PC-3 (cell line): ENCODE results near the gene OR5AC2. TPM values are rescaled to one million over a fixed set of nuclear protein-coding genes. Genes with fewer than 3 reads are reported as not detected.

Experiments
- ATAC-seq: fragments of 200-7000 bp; cut with Tn5 transposase; 2 replicates; pipeline ENCODE4 v1.9.1; 2020; ENCODE audit warnings: mild to moderate bottlenecking, moderate library complexity
- BruUV-seq: library from RNA; stranded (reverse); fragments of 400-500 nt; replicated peaks from 2 replicates; lab custom pipeline; 2021; lab: Mats Ljungman, UMichigan
- CTCF ChIA-PET: fragments of 300-600 bp; sonication (Branson Sonifier 250); formaldehyde crosslinking; loops from one replicate; lab custom pipeline; 2022; ENCODE audit warnings: antibody characterized with exemption; lab: Charles Lee
- POLR2A ChIA-PET: fragments of 300-600 bp; sonication (Branson Sonifier 250); formaldehyde crosslinking; loops from one replicate; lab custom pipeline; 2022; ENCODE audit warnings: antibody characterized with exemption; ENCODE audit not compliant: unreplicated experiment; lab: Charles Lee
- DNase-seq: peaks from one replicate; pipeline ENCODE4 v3.0.0-alpha.2; 2015
- H2AFZ ChIP-seq: fragments of 300-600 bp; sonication (generic); 2 replicates; pipeline ENCODE4 v1.6.0; 2016; ENCODE audit warnings: antibody characterized with exemption, low read length
- H3F3A ChIP-seq: fragments of 300-600 bp; sonication (generic); one replicate; pipeline ENCODE4 v1.6.0; 2017; ENCODE audit warnings: antibody characterized with exemption, low read length, control low read depth, mild to moderate bottlenecking; ENCODE audit not compliant: unreplicated experiment
- H3K27ac ChIP-seq: fragments of 300-600 bp; sonication (generic); 2 replicates; pipeline ENCODE4 v1.5.1; 2016; ENCODE audit warnings: mild to moderate bottlenecking, low read length
- H3K27me3 ChIP-seq: fragments of 300-600 bp; sonication (generic); 2 replicates; pipeline ENCODE4 v1.6.1; 2016; ENCODE audit warnings: low read length, mixed read lengths
- H3K36me3 ChIP-seq: fragments of 300-600 bp; sonication (generic); 2 replicates; pipeline ENCODE4 v1.6.1; 2016; ENCODE audit warnings: low read depth, mixed run types, low read length, mixed read lengths
- H3K4me1 ChIP-seq: fragments of 300-600 bp; sonication (generic); 2 replicates; pipeline ENCODE4 v1.5.1; 2016; ENCODE audit warnings: low read length; ENCODE audit not compliant: insufficient read depth
- H3K4me2 ChIP-seq: fragments of 300-600 bp; sonication (generic); 2 replicates; pipeline ENCODE4 v1.6.0; 2016; ENCODE audit warnings: low read length
- H3K4me3 ChIP-seq: fragments of 300-600 bp; sonication (generic); 2 replicates; pipeline ENCODE4 v1.5.1; 2016; ENCODE audit warnings: mild to moderate bottlenecking, low read length, mixed read lengths
- H3K79me2 ChIP-seq: fragments of 300-600 bp; sonication (generic); 2 replicates; pipeline ENCODE4 v1.6.1; 2017; ENCODE audit warnings: low read length, mixed read lengths
- H3K9ac ChIP-seq: fragments of 300-600 bp; sonication (generic); 2 replicates; pipeline ENCODE4 v1.6.0; 2016; ENCODE audit warnings: mild to moderate bottlenecking, low read length
- H3K9me2 ChIP-seq: fragments of 300-600 bp; sonication (generic); replicated peaks from 2 replicates; pipeline ENCODE4 v1.6.1; 2016; ENCODE audit warnings: mixed run types, low read length, mixed read lengths
- H3K9me3 ChIP-seq: fragments of 300-600 bp; sonication (generic); 2 replicates; pipeline ENCODE4 v1.6.1; 2016; ENCODE audit warnings: low read length, mixed read lengths
- H4K20me1 ChIP-seq: fragments of 300-600 bp; sonication (generic); 2 replicates; pipeline ENCODE4 v1.6.1; 2016; ENCODE audit warnings: low read length, mixed read lengths
- CTCF ChIP-seq: fragments of 300-600 bp; sonication (generic); conservative IDR thresholded peaks from 2 replicates; pipeline ENCODE4 v1.5.1; 2017; ENCODE audit warnings: antibody characterized with exemption, low read depth, mild to moderate bottlenecking, low read length
- EZH2 ChIP-seq: fragments of 300-600 bp; sonication (generic); IDR thresholded peaks from one replicate; pipeline ENCODE4 v1.6.1; 2017; ENCODE audit warnings: antibody characterized with exemption, mild to moderate bottlenecking, low read length; ENCODE audit not compliant: unreplicated experiment
- EZH2phosphoT487 ChIP-seq: fragments of 300-600 bp; sonication (generic); IDR thresholded peaks from 2 replicates; pipeline ENCODE4 v1.6.1; 2018; ENCODE audit warnings: mild to moderate bottlenecking, antibody characterized with exemption, low read length, borderline replicate concordance
- intact Hi-C: fragments of 100-400 bp; cut with micrococcal nuclease; formaldehyde crosslinking; loops from 2 replicates; pipeline ENCODE4 v1.9.0; 2023
- total RNA-seq: library from RNA; depleted of rRNA; stranded (reverse); fragments of >200 nt; gene quantifications from 2 replicates; pipeline ENCODE4 v1.2.3, GENCODE V29; 2014

OR5AC2 gene
- total RNA-seq, 1 experiment from 2014 or later = not detected

GRCh38 chr3:98114264-98114663 lies 27.3 kb downstream of the OR5AC2 start:
- ATAC-seq = no peak
- CTCF ChIA-PET = no interaction called here

DNA sequence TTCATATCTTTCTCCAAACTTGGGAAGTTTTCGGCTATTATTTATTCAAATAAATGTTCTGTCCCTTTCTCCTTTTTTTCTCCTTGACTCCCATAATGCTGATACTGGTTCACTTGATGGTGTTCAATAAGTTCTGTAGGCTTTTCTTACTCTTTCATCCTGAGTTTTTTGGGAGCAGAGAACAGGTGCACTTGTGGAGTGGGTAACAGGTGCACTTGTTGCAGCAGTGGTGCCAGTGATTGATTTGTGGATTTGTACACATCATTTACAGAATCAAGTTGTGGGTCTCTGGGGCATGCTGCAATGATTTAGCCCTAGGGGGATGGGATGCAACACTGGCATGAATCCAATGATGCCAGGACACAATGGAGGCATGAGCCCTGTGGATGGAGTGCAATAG lies 28.7 kb downstream of the OR5AC2 start:
- Histone ChIP-seq H3K4me3 (no peak overlapping the region), H3K9me2 (no peaks in the 10 kb centered on the region), H3K9ac (no peak overlapping the region), H3K9me3 (peaks cover 8% of the 10 kb centered on the region; the same call in 1 of the 2 replicates), H3K36me3 (no peaks in the 10 kb centered on the region), H3K27me3 (peaks cover 17% of the 10 kb centered on the region; the same call in 1 of the 2 replicates), H3K4me2 (no peak overlapping the region), H3K27ac (no peak overlapping the region), H2AFZ (no peak overlapping the region), H3F3A (no peaks in the 10 kb centered on the region), H4K20me1 (no peaks in the 10 kb centered on the region), H3K4me1 (no peaks in the 10 kb centered on the region), H3K79me2 (no peaks in the 10 kb centered on the region)
- ATAC-seq (no peak), DNase-seq (no peak)
- no TSS peak for BruUV-seq
- POLR2A ChIA-PET = no interaction called here
- TF ChIP-seq EZH2 = no peak
- intact Hi-C loops = no loop called here
- CTCF ChIA-PET = no interaction called here

More at GRCh38 chr3:98114264-98114663, 27.3 kb downstream of the OR5AC2 start:
- DNase-seq = no peak
- Histone ChIP-seq H3K9me3 (peaks cover 14% of the 10 kb centered on the region; the same call in 1 of the 2 replicates), H4K20me1 (no peaks in the 10 kb centered on the region), H3K4me1 (no peaks in the 10 kb centered on the region), H3K27me3 (peaks cover 11% of the 10 kb centered on the region; the same call in 1 of the 2 replicates), H3K27ac (no peak overlapping the region), H3K9ac (no peak overlapping the region), H3K79me2 (no peaks in the 10 kb centered on the region), H2AFZ (no peak overlapping the region), H3K4me3 (no peak overlapping the region), H3K4me2 (no peak overlapping the region), H3K9me2 (no peaks in the 10 kb centered on the region), H3K36me3 (no peaks in the 10 kb centered on the region), H3F3A (no peaks in the 10 kb centered on the region)
- intact Hi-C loops = no loop called here
- no peak for TF ChIP-seq EZH2phosphoT487
- no peak for TF ChIP-seq EZH2
- TF ChIP-seq CTCF = no peak
- no TSS peak for BruUV-seq
- POLR2A ChIA-PET = no interaction called here

DNA sequence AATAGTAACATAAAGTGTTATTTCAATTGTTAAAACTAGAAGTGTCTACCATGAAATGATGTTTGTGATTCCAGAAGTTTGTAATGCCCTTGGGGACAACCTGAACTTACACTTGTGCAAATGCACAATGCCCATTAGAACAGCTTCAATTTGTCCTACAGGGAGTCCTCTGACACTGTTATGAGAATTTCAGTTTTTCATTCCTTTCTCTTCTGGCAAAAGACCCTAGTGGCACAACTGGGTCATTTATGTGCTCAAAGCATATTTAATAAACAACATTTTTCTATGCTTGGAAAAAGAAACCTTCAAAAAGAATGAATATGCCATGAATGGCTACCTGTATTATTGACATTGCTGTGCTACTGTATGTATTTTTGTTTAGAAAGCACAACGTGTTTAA lies 43.4 kb downstream of the OR5AC2 start, which contains the start of gene OR5H1:
TSS of gene OR5H1 (plus strand) at position 301 of the 400 bp plus-strand sequence. CDS start 1,977 bp downstream, outside the sequence.
- DNase-seq = no peak
- no peaks in the 10 kb centered on the region for H4K20me1 ChIP-seq
- no peaks in the 10 kb centered on the region for H3K36me3 ChIP-seq
- no peaks in the 10 kb centered on the region for H3K9me2 ChIP-seq
- no peak for TF ChIP-seq CTCF
- no peak for TF ChIP-seq EZH2
- TF ChIP-seq EZH2phosphoT487 = no peak
- no peak within 1 kb of the TSS for H2AFZ ChIP-seq
- H3K4me1 ChIP-seq = no peaks in the 10 kb centered on the region
- POLR2A ChIA-PET = no interaction called here
- CTCF ChIA-PET = no interaction called here
- no peak within 1 kb of the TSS for H3K27ac ChIP-seq
- H3K9ac ChIP-seq = no peak within 1 kb of the TSS
- no peaks in the 10 kb centered on the region for H3F3A ChIP-seq
- H3K79me2 ChIP-seq = no peaks in the 10 kb centered on the region
- H3K9me3 ChIP-seq = no peaks in the 10 kb centered on the region
- intact Hi-C loops = no loop called here
- no peak for ATAC-seq
- H3K4me2 ChIP-seq = no peak within 1 kb of the TSS
- no peaks in the 10 kb centered on the region for H3K27me3 ChIP-seq
- no peak within 1 kb of the TSS for H3K4me3 ChIP-seq
- no TSS peak for BruUV-seq
